M059J (cell line): ENCODE measurements around the gene FILIP1. TPM values are rescaled to one million over a fixed set of nuclear protein-coding genes. Genes with fewer than 3 reads are reported as not detected.
"Not testable (repeated sequence)": the region's sequence is repeated elsewhere in the genome, so short reads cannot be mapped to it uniquely, and the experiment has no call there.

Source experiments
- DNase-seq: peaks from one replicate; pipeline ENCODE4 v3.0.0-alpha.2; 2012; ENCODE audit warnings: low read depth
- total RNA-seq: library from RNA; depleted of rRNA; stranded (reverse); fragments of >200 nt; shearing (Covaris generic); gene quantifications from 2 replicates; pipeline ENCODE4 v1.2.3, GENCODE V29; 2014

FILIP1 gene
- total RNA-seq, 1 experiment from 2014 or later, result 1.3 TPM

- peak; percentile 29 for DNase-seq
Observed at GRCh38 chr6:75458895-75459294, 34.7 kb downstream of the FILIP1 start.

GRCh38 chr6:75450903-75451302, 42.7 kb downstream of the FILIP1 start:
- no peak for DNase-seq

- peak; percentile 77 for DNase-seq
Observed at GRCh38 chr6:75449630-75450206, 43.9 kb downstream of the FILIP1 start.

GRCh38 chr6:75446241-75446880, 47.2 kb downstream of the FILIP1 start:
- peak; percentile 84 for DNase-seq

GRCh38 chr6:75445738-75446137, 47.9 kb downstream of the FILIP1 start:
- no peak for DNase-seq

GRCh38 chr6:75444899-75445298, 48.7 kb downstream of the FILIP1 start:
- DNase-seq, result no peak

GRCh38 chr6:75441883-75442282, 51.7 kb downstream of the FILIP1 start:
- not testable (repeated sequence) for DNase-seq

GRCh38 chr6:75441479-75441878, 52.1 kb downstream of the FILIP1 start:
- DNase-seq, result not testable (repeated sequence)

GRCh38 chr6:75438442-75439116, 55.0 kb downstream of the FILIP1 start:
- DNase-seq, result no peak

- no peak for DNase-seq
Observed at GRCh38 chr6:75438013-75438431, 55.6 kb downstream of the FILIP1 start.

- DNase-seq, result peak; percentile 77
Observed at GRCh38 chr6:75437421-75437891, 56.1 kb downstream of the FILIP1 start.

GRCh38 chr6:75436869-75437268, 56.7 kb downstream of the FILIP1 start:
- DNase-seq, result no peak

GRCh38 chr6:75432809-75433208, 60.8 kb downstream of the FILIP1 start:
- not testable (repeated sequence) for DNase-seq

- DNase-seq, result peak; percentile 83
Observed at GRCh38 chr6:75431379-75431778, 62.2 kb downstream of the FILIP1 start.

GRCh38 chr6:75430631-75431325, 62.8 kb downstream of the FILIP1 start:
- DNase-seq, result peak; percentile 55

GRCh38 chr6:75429061-75429703, 64.4 kb downstream of the FILIP1 start:
- no peak for DNase-seq

GRCh38 chr6:75428204-75428603, 65.4 kb downstream of the FILIP1 start:
- no peak for DNase-seq

- DNase-seq, result no peak
Observed at GRCh38 chr6:75427329-75427728, 66.3 kb downstream of the FILIP1 start.

- DNase-seq, result peak; percentile 84
Observed at GRCh38 chr6:75424618-75425548, 68.7 kb downstream of the FILIP1 start.

- DNase-seq, result no peak
Observed at GRCh38 chr6:75423386-75423785, 70.2 kb downstream of the FILIP1 start.
